WTC11 (cell line): ENCODE data around the gene GYS1. TPM values are rescaled to one million over a fixed set of nuclear protein-coding genes. Genes with fewer than 3 reads are reported as not detected.

Experiments
- ATAC-seq: fragments of 200-7000 bp; cut with Tn5 transposase; 2 replicates; pipeline ENCODE4 v1.10.0; 2021; ENCODE audit warnings: mild to moderate bottlenecking, moderate library complexity
- CTCF ChIA-PET: fragments of 300-600 bp; sonication (Branson Sonifier 250); formaldehyde crosslinking; loops from one replicate; lab custom pipeline; 2021; ENCODE audit warnings: antibody characterized with exemption; lab: Charles Lee
- POLR2A ChIA-PET: fragments of 350-600 bp; sonication (Branson Sonifier 250); formaldehyde crosslinking; loops from one replicate; lab custom pipeline; 2021; ENCODE audit warnings: antibody characterized with exemption; lab: Charles Lee
- DNase-seq: peaks from one replicate; pipeline ENCODE4 v3.0.0; 2021; ENCODE audit warnings: low spot score
- H3K27ac Mint-ChIP-seq: 2 replicates; pipeline ENCODE4 v1.8.0; 2021; ENCODE audit warnings: mixed read lengths
- H3K27me3 Mint-ChIP-seq: 2 replicates; pipeline ENCODE4 v1.8.0; 2021; ENCODE audit warnings: low read depth, mild to moderate bottlenecking, moderate library complexity, mixed read lengths
- H3K36me3 Mint-ChIP-seq: 2 replicates; pipeline ENCODE4 v1.8.0; 2021; ENCODE audit warnings: mixed read lengths
- H3K4me1 Mint-ChIP-seq: 2 replicates; pipeline ENCODE4 v1.8.0; 2022; ENCODE audit warnings: mixed read lengths
- H3K4me3 Mint-ChIP-seq: 2 replicates; pipeline ENCODE4 v1.8.0; 2021; ENCODE audit warnings: mild to moderate bottlenecking, moderate library complexity, mixed read lengths
- H3K9me3 Mint-ChIP-seq: 2 replicates; pipeline ENCODE4 v1.8.0; 2021; ENCODE audit warnings: mixed read lengths
- ATF2 ChIP-seq: sonication (generic); formaldehyde crosslinking; IDR thresholded peaks from 2 replicates; pipeline ENCODE4 v1.8.1; 2022; ENCODE audit warnings: low read depth, missing genetic modification reagents, borderline replicate concordance
- ETV6 ChIP-seq: sonication (generic); formaldehyde crosslinking; IDR thresholded peaks from 2 replicates; pipeline ENCODE4 v1.8.1; 2022; ENCODE audit warnings: mild to moderate bottlenecking, missing genetic modification reagents
- IRF2 ChIP-seq: sonication (generic); formaldehyde crosslinking; IDR thresholded peaks from 2 replicates; pipeline ENCODE4 v1.8.0; 2022; ENCODE audit warnings: low read depth, missing genetic modification reagents, borderline replicate concordance
- JAZF1 ChIP-seq: fragments of 250-450 bp; sonication (Bioruptor Pico); IDR thresholded peaks from 2 replicates; pipeline ENCODE4 v1.9.0; 2021; ENCODE audit warnings: moderate library complexity, mild to moderate bottlenecking, inconsistent platforms
- KAT7 ChIP-seq: sonication (generic); formaldehyde crosslinking; IDR thresholded peaks from 2 replicates; pipeline ENCODE4 v1.8.1; 2023; ENCODE audit warnings: missing genetic modification reagents, mild to moderate bottlenecking, borderline replicate concordance
- MYBL2 ChIP-seq: sonication (generic); formaldehyde crosslinking; IDR thresholded peaks from 2 replicates; pipeline ENCODE4 v1.8.1; 2023; ENCODE audit warnings: mild to moderate bottlenecking, moderate library complexity, missing genetic modification reagents
- NFYB ChIP-seq: sonication (generic); formaldehyde crosslinking; conservative IDR thresholded peaks from 2 replicates; pipeline ENCODE4 v1.8.0; 2022; ENCODE audit warnings: low read depth, missing genetic modification reagents
- NR2C2 ChIP-seq: sonication (generic); formaldehyde crosslinking; IDR thresholded peaks from 2 replicates; pipeline ENCODE4 v1.8.0; 2022; ENCODE audit warnings: mild to moderate bottlenecking, missing genetic modification reagents
- SMAD3 ChIP-seq: sonication (generic); formaldehyde crosslinking; IDR thresholded peaks from 2 replicates; pipeline ENCODE4 v1.8.0; 2022; ENCODE audit warnings: missing genetic modification reagents, mild to moderate bottlenecking, borderline replicate concordance
- SOX15 ChIP-seq: fragments of 250-450 bp; sonication (Bioruptor Pico); IDR thresholded peaks from 2 replicates; pipeline ENCODE4 v1.9.0; 2021; ENCODE audit warnings: mild to moderate bottlenecking
- SP1 ChIP-seq: sonication (generic); formaldehyde crosslinking; conservative IDR thresholded peaks from 2 replicates; pipeline ENCODE4 v1.8.1; 2022; ENCODE audit warnings: missing genetic modification reagents
- USF2 ChIP-seq: sonication (generic); formaldehyde crosslinking; IDR thresholded peaks from 2 replicates; pipeline ENCODE4 v1.8.1; 2023; ENCODE audit warnings: mild to moderate bottlenecking, missing genetic modification reagents, moderate library complexity
- ZNF281 ChIP-seq: sonication (generic); formaldehyde crosslinking; IDR thresholded peaks from 2 replicates; pipeline ENCODE4 v1.8.0; 2023; ENCODE audit warnings: mild to moderate bottlenecking, missing genetic modification reagents
- ZNF317 ChIP-seq: sonication (generic); formaldehyde crosslinking; IDR thresholded peaks from 2 replicates; pipeline ENCODE4 v1.8.1; 2023; ENCODE audit warnings: low read depth, mild to moderate bottlenecking, moderate library complexity, missing genetic modification reagents, borderline replicate concordance
- ZNF425 ChIP-seq: fragments of 250-450 bp; sonication (Bioruptor Pico); conservative IDR thresholded peaks from 2 replicates; pipeline ENCODE4 v1.9.0; 2021; ENCODE audit warnings: mild to moderate bottlenecking
- total RNA-seq: library from RNA; stranded (reverse); gene quantifications from 3 replicates; pipeline ENCODE4 v1.2.3, GENCODE V29; 2021
- TF ChIP-seq, protein P1 (sequence below): sonication (generic); formaldehyde crosslinking; IDR thresholded peaks from 2 replicates; pipeline ENCODE4 v1.8.0; 2022; ENCODE audit warnings: mild to moderate bottlenecking, missing genetic modification reagents
- TF ChIP-seq, protein P2 (sequence below): fragments of 250-450 bp; sonication (Bioruptor Pico); IDR thresholded peaks from 2 replicates; pipeline ENCODE4 v1.9.0; 2021; ENCODE audit warnings: mild to moderate bottlenecking
- TF ChIP-seq, protein P3 (sequence below): sonication (generic); formaldehyde crosslinking; IDR thresholded peaks from 2 replicates; pipeline ENCODE4 v1.8.1; 2023; ENCODE audit warnings: mild to moderate bottlenecking, moderate library complexity, missing genetic modification reagents
- TF ChIP-seq, protein P4 (sequence below): sonication (generic); formaldehyde crosslinking; IDR thresholded peaks from 2 replicates; pipeline ENCODE4 v1.8.0; 2022; ENCODE audit warnings: mild to moderate bottlenecking, missing genetic modification reagents
- TF ChIP-seq, protein P5 (sequence below): sonication (generic); formaldehyde crosslinking; IDR thresholded peaks from 2 replicates; pipeline ENCODE4 v1.8.1; 2022; ENCODE audit warnings: mild to moderate bottlenecking, moderate library complexity, missing genetic modification reagents

GYS1 gene
- total RNA-seq, 1 experiment from 2014 or later, result 52.0 TPM

- peak overlapping the region; percentile 48 for H3K4me3 Mint-ChIP-seq
- no peak overlapping the region for H3K27ac Mint-ChIP-seq
- DNase-seq (peak; percentile 62), ATAC-seq (peak; percentile 17)
- CTCF ChIA-PET, result interaction anchor here (0.5 to 1.9 kb wide), 18 partner anchors 9 to 163 kb away, joined by 3 to 29 read pairs (median 4); partner anchors contain the start of genes BAX, FTL, GYS1 and NUCB1
- POLR2A ChIA-PET, result no interaction called here
- H3K27me3 Mint-ChIP-seq, result peaks cover 47% of the 10 kb centered on the region
- H3K36me3 Mint-ChIP-seq, result no peaks in the 10 kb centered on the region; the same call in 1 of the 2 replicates
- TF ChIP-seq IRF2 (CRISPR knock-in tag) (no peak), JAZF1 (CRISPR knock-in tag) (no peak), NFYB (CRISPR knock-in tag) (no peak), ZNF317 (no peak), KAT7 (CRISPR knock-in tag) (no peak), SMAD3 (CRISPR knock-in tag) (no peak), ETV6 (CRISPR knock-in tag) (no peak), ATF2 (no peak)
- TF ChIP-seq, protein P1, sequence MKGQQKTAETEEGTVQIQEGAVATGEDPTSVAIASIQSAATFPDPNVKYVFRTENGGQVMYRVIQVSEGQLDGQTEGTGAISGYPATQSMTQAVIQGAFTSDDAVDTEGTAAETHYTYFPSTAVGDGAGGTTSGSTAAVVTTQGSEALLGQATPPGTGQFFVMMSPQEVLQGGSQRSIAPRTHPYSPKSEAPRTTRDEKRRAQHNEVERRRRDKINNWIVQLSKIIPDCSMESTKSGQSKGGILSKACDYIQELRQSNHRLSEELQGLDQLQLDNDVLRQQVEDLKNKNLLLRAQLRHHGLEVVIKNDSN (CRISPR knock-in tag), result no peak
- TF ChIP-seq, protein P2, sequence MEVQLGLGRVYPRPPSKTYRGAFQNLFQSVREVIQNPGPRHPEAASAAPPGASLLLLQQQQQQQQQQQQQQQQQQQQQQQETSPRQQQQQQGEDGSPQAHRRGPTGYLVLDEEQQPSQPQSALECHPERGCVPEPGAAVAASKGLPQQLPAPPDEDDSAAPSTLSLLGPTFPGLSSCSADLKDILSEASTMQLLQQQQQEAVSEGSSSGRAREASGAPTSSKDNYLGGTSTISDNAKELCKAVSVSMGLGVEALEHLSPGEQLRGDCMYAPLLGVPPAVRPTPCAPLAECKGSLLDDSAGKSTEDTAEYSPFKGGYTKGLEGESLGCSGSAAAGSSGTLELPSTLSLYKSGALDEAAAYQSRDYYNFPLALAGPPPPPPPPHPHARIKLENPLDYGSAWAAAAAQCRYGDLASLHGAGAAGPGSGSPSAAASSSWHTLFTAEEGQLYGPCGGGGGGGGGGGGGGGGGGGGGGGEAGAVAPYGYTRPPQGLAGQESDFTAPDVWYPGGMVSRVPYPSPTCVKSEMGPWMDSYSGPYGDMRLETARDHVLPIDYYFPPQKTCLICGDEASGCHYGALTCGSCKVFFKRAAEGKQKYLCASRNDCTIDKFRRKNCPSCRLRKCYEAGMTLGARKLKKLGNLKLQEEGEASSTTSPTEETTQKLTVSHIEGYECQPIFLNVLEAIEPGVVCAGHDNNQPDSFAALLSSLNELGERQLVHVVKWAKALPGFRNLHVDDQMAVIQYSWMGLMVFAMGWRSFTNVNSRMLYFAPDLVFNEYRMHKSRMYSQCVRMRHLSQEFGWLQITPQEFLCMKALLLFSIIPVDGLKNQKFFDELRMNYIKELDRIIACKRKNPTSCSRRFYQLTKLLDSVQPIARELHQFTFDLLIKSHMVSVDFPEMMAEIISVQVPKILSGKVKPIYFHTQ (CRISPR knock-in tag), result no peak
- TF ChIP-seq, protein P3, sequence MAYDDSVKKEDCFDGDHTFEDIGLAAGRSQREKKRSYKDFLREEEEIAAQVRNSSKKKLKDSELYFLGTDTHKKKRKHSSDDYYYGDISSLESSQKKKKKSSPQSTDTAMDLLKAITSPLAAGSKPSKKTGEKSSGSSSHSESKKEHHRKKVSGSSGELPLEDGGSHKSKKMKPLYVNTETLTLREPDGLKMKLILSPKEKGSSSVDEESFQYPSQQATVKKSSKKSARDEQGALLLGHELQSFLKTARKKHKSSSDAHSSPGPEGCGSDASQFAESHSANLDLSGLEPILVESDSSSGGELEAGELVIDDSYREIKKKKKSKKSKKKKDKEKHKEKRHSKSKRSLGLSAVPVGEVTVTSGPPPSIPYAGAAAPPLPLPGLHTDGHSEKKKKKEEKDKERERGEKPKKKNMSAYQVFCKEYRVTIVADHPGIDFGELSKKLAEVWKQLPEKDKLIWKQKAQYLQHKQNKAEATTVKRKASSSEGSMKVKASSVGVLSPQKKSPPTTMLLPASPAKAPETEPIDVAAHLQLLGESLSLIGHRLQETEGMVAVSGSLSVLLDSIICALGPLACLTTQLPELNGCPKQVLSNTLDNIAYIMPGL (CRISPR knock-in tag), result no peak
- TF ChIP-seq, all 79 proteins: peak for 0
- Mint-ChIP-seq H3K4me1 (peaks cover 17% of the 10 kb centered on the region), H3K9me3 (no peaks in the 10 kb centered on the region)
These were observed 58.3 kb downstream of the GYS1 start for GRCh38 chr19:48934837-48935236.

DNA sequence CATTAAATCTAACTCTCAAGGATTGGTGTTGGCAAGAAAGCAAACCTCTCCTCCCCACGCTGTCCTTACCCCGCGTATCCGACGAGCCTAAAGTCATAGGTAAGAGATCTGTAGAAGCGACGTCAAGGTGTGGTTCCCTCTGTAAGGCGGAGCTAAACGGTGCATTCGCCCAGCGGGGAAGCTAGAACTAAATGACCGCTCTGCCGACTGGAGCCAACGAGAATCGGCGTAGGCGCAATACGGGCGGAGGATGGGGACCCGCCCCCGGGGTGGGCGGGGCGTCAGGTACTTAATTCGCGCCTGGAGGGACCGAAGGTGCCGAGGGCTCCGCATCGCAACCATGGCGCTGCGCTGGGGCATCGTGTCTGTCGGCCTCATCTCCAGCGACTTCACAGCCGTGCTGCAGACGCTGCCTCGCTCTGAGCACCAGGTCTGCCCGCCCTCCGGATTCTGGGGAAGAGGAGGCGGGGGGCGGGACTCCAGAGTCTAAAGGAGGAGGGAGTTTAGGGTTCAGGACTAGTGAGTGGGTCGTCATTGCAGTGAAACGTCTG is 59.7 kb downstream of the GYS1 start, which contains the start of gene DHDH:
Gene DHDH (plus strand): TSS at position 318 of the 551 bp plus-strand sequence. CDS start 23 bp downstream, at position 341.
- ChIA-PET POLR2A (interaction anchor here (1.0 to 1.9 kb wide), 5 partner anchors 15 to 138 kb away, joined by 3 to 5 read pairs (median 3); partner anchors contain the start of genes GYS1, NUCB1 and RUVBL2), CTCF (interaction anchor here (0.6 to 2.6 kb wide), 14 partner anchors 13 to 127 kb away, joined by 3 to 33 read pairs (median 4); partner anchors contain the start of genes GYS1, NUCB1, PPP1R15A and RUVBL2)
- DNase-seq, result peak; percentile 98
- Mint-ChIP-seq H3K9me3 (no peaks in the 10 kb centered on the region), H3K4me1 (peaks cover 17% of the 10 kb centered on the region), H3K4me3 (peak within 1 kb of the TSS; percentile 87), H3K36me3 (no peaks in the 10 kb centered on the region; the same call in 1 of the 2 replicates), H3K27me3 (peaks cover 53% of the 10 kb centered on the region), H3K27ac (peak within 1 kb of the TSS; percentile 34)
- peak; percentile 94 for ATAC-seq
- TF ChIP-seq SOX15 (CRISPR knock-in tag) (no peak), ZNF281 (CRISPR knock-in tag) (0 out of 2 replicates have a peak, but pooled peaks have one; percentile 34), MYBL2 (CRISPR knock-in tag) (no peak), USF2 (no peak), SP1 (CRISPR knock-in tag) (peak; percentile 89), ZNF425 (CRISPR knock-in tag) (no peak), NR2C2 (CRISPR knock-in tag) (no peak)
- TF ChIP-seq, protein P4, sequence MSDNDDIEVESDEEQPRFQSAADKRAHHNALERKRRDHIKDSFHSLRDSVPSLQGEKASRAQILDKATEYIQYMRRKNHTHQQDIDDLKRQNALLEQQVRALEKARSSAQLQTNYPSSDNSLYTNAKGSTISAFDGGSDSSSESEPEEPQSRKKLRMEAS (CRISPR knock-in tag), result peak; percentile 87
- TF ChIP-seq, protein P5, sequence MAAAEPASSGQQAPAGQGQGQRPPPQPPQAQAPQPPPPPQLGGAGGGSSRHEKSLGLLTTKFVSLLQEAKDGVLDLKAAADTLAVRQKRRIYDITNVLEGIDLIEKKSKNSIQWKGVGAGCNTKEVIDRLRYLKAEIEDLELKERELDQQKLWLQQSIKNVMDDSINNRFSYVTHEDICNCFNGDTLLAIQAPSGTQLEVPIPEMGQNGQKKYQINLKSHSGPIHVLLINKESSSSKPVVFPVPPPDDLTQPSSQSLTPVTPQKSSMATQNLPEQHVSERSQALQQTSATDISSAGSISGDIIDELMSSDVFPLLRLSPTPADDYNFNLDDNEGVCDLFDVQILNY, result peak; percentile 67; the same call in 1 of the 2 replicates
